Bronchial epithelial cell (primary cell): ENCODE data around the gene FGF8. TPM values are rescaled to one million over a fixed set of nuclear protein-coding genes. Genes with fewer than 3 reads are reported as not detected.
"Not testable (repeated sequence)": the region's sequence is repeated elsewhere in the genome, so short reads cannot be mapped to it uniquely, and the experiment has no call there.

Experiments
- DNase-seq: peaks from one replicate; pipeline ENCODE4 v3.0.0-alpha.2; 2010; ENCODE audit warnings: low read depth
- FAIRE-seq: peaks from 2 replicates; lab custom pipeline; 2011; peaks lifted over from hg19 to GRCh38; lab: Jason Lieb, UNC
- H3K27me3 ChIP-seq: 2 replicates; pipeline ENCODE4 v1.5.1; 2011; ENCODE audit warnings: low read length; ENCODE audit not compliant: control insufficient read depth, insufficient read depth
- H3K36me3 ChIP-seq: 2 replicates; pipeline ENCODE4 v1.5.1; 2011; ENCODE audit warnings: low read length; ENCODE audit not compliant: control insufficient read depth, insufficient read depth
- H3K4me3 ChIP-seq: 2 replicates; pipeline ENCODE4 v1.5.1; 2011; ENCODE audit warnings: mild to moderate bottlenecking, low read depth, low read length, control low read depth
- CTCF ChIP-seq: IDR thresholded peaks from 2 replicates; pipeline ENCODE4 v1.5.1; 2011; ENCODE audit warnings: mild to moderate bottlenecking, moderate library complexity, low read length, control low read depth, inconsistent platforms; ENCODE audit not compliant: insufficient read depth, severe bottlenecking
- total RNA-seq: library from RNA; depleted of rRNA; stranded (reverse); fragments of >200 nt; gene quantifications from 2 replicates; pipeline ENCODE4 v1.2.1, GENCODE V29; 2014

The FGF8 gene
- total RNA-seq, 1 donor from 2014 or later, result 0.26 TPM

- no peak for TF ChIP-seq CTCF
- H3K27me3 ChIP-seq, result no peaks in the 10 kb centered on the region
- H3K36me3 ChIP-seq, result peaks cover 19% of the 10 kb centered on the region
- H3K4me3 ChIP-seq, result no peak overlapping the region
- no peak for FAIRE-seq
- DNase-seq, result no peak
Observed at GRCh38 chr10:101797403-101798059, 21.6 kb upstream of the FGF8 start.

GRCh38 chr10:101793526-101793925, 17.6 kb upstream of the FGF8 start:
- Histone ChIP-seq H3K27me3 (no peaks in the 10 kb centered on the region), H3K4me3 (no peak overlapping the region), H3K36me3 (peaks cover 16% of the 10 kb centered on the region)
- TF ChIP-seq CTCF, result no peak
- no peak for DNase-seq
- FAIRE-seq, result no peak

- peaks cover 22% of the 10 kb centered on the region for H3K36me3 ChIP-seq
- DNase-seq, result no peak
- no peak overlapping the region for H3K4me3 ChIP-seq
- H3K27me3 ChIP-seq, result no peaks in the 10 kb centered on the region
- TF ChIP-seq CTCF, result no peak
- no peak for FAIRE-seq
Observed at GRCh38 chr10:101789686-101790085, 13.8 kb upstream of the FGF8 start.

- FAIRE-seq, H3K27me3 ChIP-seq, DNase-seq, H3K4me3 ChIP-seq: not testable (repeated sequence)
- H3K36me3 ChIP-seq, result peaks cover 20% of the 10 kb centered on the region
Observed at GRCh38 chr10:101789231-101789630, 13.3 kb upstream of the FGF8 start.

GRCh38 chr10:101785801-101786200, 9.9 kb upstream of the FGF8 start:
- TF ChIP-seq CTCF, result no peak
- FAIRE-seq (no peak), DNase-seq (no peak)
- no peaks in the 10 kb centered on the region for H3K27me3 ChIP-seq
- peaks cover 17% of the 10 kb centered on the region for H3K36me3 ChIP-seq
- no peak overlapping the region for H3K4me3 ChIP-seq

- Histone ChIP-seq H3K4me3 (no peak overlapping the region), H3K27me3 (no peaks in the 10 kb centered on the region), H3K36me3 (peaks cover 15% of the 10 kb centered on the region)
- no peak for TF ChIP-seq CTCF
- FAIRE-seq, result no peak
- DNase-seq, result no peak
Observed at GRCh38 chr10:101784558-101784957, 8.6 kb upstream of the FGF8 start.
